G401.6 (cell line): ENCODE data around the gene UGT1A7.
"Not testable (repeated sequence)": the region's sequence is repeated elsewhere in the genome, so short reads cannot be mapped to it uniquely, and the experiment has no call there.

Source experiments
- FAIRE-seq: peaks from 2 replicates; lab custom pipeline; 2012; peaks lifted over from hg19 to GRCh38; lab: Jason Lieb, UNC

Gene UGT1A7

DNA sequence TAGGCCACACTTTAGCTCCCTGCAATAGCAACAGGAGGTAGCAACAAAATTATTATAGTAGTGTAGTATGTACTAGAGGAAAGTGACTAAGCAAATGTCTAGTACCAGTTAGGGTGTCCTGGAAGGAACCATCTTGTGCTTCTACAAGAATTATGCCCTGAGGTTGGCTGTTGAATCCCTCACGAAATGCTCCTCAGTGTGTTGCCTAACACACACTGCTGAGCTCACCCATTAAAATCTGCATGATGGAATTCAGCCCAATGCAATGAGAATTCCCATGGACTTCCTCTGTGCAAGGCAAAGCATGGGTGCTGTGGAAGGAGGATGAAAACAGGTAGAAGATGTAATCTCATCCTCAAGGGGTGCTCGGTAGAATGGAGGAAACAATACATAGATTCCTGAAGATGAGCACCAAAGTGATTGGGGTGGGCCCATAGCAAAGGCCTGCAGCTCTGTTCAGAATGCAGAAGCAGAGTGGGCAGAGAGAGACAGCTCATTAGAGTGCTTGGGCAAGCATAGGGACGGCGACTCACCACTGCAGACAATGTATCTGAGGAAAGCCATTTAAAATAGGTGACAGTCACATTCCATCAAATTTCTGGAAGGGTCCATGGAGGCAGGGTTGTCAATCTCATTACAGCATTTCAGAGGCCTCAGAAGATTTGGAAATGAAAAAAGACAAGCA lies 1.2 kb upstream of the UGT1A7 start:
- no peak for FAIRE-seq

DNA sequence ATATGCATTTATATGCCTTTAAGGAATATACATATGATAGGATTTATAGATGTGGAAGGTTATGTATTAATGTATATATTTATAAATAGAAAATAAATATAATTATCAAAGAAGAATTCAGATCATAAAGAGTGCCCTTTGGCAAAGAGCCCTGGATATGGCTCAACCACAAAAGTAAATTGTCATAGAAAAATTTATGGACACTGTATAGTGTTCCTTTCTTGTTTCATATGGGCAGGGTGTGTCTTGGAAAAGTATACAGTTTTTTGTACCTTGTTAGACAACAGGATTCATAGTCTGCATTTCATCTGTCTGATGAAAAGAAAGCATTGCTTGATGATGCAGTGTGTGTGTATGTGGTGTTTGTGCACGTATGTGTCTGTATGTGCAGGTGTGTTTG lies 2.9 kb downstream of the UGT1A7 start:
- FAIRE-seq, result peak; percentile 17

DNA sequence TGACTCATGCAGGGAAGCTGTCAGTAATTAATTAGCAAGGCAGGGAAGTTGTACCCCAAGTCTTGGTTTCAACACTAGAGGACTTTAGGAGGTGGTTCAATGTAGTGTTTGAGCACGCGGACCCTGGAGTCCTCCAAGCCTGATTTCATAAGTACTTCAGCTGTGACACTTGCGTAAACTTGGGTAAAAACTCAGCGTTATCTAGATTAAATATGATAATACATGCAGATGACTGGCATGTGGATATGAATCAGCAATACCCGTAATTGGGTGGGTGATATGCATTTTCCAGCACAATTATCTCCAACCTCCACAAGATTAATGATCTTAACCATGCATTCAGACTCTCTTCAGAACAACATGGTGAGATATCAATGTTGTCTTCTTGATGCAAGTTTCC lies 5.2 kb downstream of the UGT1A7 start:
- no peak for FAIRE-seq

DNA sequence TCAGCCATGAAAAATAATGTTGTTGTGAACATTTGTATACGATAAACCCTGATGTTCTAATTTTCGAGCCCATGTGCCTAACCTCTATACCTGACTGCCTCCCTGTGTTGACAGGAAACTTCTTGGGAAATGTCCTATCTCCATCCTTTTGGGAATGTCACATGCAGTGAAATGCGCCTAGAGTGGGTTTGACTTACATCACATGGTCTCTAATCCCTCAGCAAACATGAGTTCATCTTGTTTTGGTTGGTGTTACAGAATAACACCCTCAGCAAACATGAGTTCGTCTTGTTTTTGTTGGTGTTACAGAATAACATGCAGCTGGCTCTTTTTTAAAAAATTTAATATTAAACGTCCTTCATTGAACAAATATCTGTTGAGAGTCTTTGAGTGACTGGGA lies 6.6 kb downstream of the UGT1A7 start:
- no peak for FAIRE-seq

DNA sequence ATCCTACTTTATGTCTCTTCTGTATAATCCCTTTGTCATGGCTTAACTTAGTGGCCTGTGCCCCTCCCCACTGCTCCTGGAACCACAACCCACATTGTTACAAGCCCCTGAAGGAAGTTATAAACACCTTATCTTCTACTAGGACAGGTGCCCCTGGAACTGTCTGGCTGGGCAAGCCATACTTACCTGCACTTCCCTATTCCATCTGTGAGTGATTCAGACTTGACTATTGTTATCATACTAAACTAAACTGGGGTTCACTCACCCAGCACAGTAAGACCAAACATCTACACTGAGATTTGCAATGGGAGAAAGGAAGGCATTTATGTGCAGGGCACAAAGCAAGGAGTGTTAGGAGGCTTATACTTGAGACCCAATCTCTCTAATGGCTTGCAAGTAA lies 7.3 kb downstream of the UGT1A7 start:
- no peak for FAIRE-seq

DNA sequence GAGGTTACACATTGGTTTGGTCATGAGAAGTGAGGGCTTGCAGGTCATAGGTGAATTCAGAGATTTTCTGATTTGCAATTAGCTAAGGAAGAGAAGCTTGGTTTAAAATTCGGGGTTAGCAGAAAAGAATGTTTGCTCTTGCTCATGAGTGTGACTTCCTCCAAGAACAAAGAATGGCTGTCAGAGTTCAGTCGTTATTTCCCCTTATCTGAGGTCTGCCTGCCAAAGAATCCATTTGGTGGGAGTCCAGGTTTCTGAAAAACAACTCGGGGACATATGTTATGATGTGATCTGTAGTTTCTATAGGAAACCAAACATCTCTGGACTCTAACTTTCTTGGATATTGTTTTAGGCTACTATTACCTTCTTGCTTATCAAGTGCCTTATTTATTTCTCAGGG lies 7.8 kb downstream of the UGT1A7 start:
- FAIRE-seq, result no peak

DNA sequence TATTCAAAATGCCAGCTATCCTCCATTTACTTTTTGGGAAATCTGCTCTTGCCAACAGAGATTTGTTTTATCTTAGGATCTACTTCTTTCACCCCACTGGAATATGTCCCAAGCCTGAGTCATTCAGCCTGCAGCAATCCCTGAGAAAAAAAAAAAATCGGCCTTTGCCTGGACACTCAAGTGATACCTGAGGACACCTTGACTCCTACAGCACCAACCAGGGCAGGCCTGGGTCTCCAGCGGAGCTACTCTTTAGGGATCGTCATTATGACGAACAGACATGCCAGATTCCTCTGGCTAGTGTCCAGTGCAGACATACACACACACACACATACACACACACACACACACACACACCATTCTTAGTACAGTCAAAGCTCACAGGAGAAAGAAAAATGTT lies 8.7 kb downstream of the UGT1A7 start:
- FAIRE-seq, result no peak

DNA sequence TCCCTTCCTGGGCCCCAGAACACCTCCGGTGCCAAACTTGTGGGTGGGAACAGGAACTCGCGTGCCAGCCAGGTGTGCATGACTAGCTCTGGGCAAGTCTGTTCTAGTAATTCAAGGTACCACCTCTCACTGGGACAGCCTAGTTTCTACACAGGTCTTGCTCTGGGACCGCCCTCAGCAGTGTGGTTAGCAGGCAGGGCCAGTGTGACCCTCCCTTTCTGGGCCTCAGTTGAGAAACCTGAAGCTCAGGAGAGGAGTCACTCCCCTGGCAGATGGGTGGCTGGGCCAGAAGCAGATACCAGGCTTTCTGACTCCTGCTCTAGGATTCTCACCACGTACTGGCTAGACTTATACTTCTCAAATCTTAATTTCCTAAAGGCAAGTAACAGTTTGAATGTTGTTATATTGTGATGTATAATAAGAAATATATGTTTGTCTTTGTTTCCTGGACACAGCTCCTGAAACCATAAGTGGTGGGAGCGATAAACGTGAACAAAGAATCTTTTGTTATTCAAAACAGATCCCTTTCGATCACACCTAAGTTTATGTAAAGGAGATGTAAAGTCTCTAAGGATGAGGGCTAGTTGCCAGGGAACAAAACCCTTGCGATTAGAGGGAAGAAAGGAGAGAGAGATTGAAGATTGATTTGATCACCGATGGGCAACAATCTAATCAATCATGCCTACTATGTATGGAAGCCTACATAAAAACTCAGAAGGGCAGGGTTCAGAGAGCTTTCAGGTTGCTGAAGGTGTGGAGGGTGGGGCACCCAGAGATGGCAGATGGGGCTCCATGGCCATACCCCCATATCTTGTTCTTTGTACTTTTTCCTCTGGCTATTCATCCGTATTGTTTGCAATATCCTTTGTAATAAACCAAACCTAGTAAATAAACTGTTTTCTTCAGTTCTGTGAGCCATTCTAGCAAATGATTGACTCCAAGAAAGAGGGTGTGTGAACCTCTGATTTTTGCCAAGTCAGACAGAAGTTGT lies 10.0 kb downstream of the UGT1A7 start:
- FAIRE-seq, result no peak

DNA sequence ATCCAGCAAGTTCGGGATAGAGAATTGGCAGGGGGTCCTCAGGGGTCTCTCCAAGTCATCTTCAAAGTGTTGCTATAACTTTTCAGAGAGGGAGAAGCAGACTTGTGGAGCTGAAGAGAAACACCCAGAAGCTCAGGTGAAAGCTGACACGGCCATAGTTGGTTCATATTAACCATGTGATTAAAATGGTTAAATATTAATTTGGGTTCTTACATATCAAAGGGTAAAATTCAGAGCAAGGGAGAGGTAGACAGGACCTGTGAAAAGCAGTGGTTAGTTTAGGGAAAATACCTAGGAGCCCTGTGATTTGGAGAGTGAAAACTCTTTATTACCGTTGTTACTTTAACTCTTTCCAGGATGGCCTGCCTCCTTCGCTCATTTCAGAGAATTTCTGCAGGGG lies 10.9 kb downstream of the UGT1A7 start, which contains the start of gene UGT1A6:
Gene UGT1A6 (plus strand): TSS at position 243 of the 400 bp plus-strand sequence. CDS start 115 bp downstream, at position 358.
- FAIRE-seq, result no peak

DNA sequence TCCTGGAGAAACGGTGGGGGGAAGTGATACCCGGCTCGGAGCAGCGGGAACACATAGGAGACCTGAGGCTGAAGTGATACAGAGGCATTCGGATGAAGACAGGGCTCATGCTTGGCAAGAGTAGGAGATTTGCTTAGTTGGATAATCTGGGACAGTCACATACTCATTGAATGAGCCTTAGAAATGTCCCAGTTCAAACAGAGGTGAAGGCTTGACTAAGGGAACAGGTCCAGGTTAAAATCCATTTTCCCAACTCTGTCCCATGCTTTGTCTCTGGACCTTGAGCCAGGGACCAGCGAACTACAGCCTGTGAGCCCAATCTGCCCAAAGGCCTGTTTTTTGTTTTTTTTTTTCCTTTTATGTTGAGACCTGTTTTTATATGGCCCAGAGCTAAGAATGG lies 12.3 kb downstream of the UGT1A7 start:
- no peak for FAIRE-seq

DNA sequence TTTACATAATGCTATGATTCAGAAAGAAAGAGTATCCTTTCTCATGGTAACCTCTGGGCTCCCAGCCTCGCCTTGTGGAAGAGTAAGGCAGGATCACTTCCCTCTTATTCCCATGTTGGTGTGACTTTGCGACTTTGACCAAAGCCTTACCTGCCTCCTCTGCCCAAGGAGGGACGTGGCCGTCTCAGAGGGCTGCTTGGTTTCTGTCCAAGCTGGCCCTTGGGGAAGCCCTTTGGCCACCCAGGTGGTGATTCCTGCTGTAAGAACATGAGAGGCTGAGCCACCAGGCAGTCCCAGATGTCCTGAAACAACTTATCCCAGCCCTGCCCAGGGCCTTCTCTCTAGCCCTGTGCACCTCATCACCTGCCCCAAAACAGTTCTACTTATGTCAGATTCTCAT lies 17.0 kb downstream of the UGT1A7 start:
- FAIRE-seq, result no peak

DNA sequence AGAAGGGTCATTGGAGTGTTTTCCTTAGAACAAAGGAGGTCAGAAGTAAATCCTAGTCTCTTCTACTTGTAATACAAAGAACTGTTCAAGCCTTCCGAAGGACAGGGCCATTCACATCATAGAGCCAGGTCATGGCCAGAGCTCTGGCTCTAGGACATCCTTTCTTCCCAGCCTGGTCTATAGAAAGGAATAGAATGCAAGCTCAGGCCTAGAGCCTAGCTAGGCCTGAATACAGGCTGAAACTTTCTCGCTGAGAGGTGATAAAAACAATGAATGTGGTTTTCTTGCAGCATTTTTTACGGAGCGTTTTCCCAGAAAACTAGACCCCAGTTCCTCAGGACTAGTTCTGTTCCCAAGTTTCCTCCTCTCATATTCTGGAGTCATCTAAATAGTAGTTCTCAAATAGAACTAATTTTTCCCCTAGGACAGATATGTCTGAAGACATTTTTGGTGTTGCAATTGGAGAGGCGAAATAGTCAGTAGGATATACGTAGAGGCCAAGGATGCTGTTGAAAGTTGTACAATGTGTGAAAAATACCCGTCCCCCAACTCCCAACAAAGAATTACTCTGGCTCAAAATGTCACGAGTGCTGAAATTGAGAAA lies 17.8 kb downstream of the UGT1A7 start:
- FAIRE-seq, result no peak

DNA sequence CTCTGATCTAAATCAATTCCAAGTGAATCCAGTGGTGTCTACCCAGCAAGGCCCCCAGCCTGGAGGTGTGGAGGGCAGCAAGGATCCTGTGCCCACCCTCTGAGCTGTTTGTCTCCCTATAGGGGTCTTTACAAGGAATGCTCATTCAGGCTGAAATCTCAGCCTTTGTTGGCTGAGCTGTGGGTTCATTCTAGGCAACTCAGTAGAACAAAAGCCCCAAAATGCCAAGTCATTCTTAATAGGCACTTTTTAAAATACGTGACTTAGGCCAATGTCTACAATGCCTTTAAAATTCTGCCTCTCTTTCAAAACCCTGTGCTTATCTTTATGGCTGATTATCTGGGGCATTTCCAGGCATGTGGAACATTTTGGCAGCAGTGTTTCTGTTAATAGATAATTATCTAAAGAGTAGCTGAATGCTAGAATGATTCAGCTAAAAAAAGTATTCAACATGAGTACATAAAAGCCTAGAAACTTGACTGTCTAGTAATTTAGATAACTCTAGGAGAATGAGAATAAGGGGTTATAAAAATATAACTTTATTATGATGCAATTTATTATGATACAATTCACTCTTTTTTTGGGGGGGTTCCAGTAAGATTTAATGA lies 18.4 kb downstream of the UGT1A7 start:
- FAIRE-seq, result no peak

DNA sequence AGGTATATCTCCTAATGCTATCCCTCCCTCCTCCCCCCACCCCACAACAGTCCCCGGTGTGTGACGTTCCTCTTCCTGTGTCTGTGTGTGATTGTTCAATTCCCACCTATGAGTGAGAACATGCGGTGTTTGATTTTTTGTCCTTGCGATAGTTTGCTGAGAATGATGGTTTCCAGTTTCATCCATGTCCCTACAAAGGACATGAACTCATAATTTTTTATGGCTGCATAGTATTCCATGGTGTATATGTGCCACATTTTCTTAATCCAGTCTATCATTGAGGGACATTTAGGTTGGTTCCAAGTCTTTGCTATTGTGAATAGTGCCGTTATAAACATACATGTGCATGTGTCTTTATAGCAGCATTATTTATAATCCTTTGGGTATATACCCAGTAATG lies 19.1 kb downstream of the UGT1A7 start:
- FAIRE-seq, result not testable (repeated sequence)

DNA sequence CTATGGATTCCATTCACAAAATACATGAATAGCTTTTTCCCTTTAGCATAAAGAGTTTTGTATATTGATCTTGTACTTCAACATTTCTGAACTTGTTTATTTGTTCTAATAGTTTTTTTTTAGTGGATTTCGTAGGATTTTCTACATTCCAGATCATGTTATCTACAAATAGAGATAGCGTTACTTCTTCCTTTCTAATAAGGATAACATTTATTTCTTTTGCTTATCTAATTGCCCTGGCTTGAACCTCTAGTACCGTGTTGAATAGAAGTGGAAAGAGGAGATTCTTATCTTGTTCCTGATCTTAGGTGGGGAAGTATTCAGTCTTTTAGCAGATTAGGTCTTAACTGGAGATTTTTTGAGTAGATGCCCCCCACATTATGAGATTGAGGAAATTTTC lies 20.5 kb downstream of the UGT1A7 start:
- FAIRE-seq, result no peak

DNA sequence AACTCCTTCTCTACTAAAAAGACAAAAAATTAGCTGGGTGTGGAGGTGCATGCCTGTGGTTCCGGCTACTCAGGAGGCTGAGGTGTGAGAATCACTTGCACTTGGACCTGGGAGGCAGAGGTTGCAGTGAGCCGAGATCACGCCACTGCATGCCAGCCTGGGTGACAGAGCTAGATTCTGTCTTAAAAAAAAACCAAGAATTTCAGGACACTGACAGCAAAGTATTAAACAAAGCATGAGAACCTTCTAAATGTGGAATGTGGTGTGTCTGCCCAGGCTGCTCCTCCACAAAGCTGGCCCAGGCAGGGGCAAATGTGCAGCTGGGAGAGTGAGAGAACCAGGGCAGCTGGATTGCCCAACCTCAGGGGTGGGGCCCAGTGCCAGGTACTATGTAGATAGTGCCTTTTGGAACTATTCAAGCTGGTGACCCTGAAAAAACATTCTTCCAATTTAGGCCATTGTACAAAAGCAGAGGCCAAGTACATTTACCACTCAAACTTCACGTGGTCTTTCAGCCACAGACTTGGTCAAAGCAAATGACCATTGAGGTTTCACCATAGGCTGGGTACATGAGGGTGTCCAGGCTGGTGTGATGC lies 24.3 kb downstream of the UGT1A7 start:
- FAIRE-seq, result no peak

DNA sequence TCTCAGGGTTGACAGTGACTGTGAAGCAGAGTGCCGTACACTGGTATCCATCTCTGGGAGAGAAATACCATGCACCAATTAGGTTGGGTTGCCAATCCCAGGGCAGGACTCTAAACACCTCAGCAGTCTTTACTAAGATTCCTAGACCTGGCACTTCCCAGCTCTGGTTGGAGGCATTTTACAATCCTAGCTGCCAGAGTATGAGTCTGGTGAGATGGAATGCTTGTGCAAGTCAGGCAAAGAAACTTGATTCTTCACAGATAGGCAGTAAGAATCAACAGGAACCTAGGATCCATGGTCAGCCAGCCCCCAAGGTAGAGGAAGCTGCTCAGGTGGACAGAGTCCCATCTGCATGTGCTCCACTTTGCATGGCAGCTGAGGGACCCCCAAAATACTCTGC lies 25.0 kb downstream of the UGT1A7 start:
- FAIRE-seq, result no peak

DNA sequence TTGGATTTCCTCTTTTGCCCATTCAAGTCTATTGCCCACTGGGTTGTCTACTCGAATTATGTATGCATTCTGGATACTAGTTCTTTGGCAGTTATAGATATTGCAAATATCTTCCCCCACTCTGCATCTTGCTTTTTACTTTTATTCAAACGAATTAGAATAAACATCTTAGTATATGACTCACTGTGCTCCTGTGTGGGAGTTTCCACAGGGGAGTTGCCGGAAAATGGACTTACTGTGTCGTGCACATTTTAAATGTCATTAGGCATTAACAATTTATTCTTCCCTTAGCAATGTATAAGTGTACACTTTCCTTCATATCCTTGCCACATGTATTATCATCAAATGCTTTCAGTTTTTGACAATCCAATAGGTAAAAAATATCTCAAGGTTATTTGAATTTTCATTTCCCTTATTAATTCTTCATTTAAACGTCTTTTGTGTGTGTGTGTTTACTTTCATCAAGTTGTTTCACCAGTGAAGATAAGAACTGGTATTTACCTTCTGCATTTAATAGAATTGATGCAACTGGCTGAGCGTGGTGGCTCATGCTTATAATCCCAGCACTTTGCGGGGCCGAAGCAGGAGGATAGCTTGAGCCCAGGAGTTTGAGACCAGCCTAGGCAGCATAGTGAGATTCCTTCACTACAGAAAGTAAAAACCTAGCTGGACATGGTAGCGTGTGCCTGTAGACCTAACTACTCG lies 26.4 kb downstream of the UGT1A7 start:
- no peak for FAIRE-seq

DNA sequence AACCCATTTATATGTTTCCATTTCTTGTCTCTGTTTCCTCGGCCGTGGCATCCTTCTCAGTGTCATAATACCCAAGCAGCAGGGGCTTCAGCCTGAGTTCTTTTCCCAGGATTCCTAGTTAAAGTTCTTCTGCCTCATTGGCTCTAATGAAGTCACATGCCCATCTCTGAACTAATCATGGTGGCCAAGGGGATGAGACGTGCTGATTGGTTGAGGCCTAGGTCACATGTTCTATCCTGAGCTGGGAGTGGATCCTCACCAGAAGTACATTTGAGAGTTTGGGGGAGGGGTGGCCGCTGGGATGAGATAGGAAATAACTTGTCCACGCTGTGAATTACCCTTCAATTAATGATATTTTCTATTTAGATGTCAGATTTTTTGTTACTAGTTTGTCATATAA lies 27.2 kb downstream of the UGT1A7 start:
- no peak for FAIRE-seq

DNA sequence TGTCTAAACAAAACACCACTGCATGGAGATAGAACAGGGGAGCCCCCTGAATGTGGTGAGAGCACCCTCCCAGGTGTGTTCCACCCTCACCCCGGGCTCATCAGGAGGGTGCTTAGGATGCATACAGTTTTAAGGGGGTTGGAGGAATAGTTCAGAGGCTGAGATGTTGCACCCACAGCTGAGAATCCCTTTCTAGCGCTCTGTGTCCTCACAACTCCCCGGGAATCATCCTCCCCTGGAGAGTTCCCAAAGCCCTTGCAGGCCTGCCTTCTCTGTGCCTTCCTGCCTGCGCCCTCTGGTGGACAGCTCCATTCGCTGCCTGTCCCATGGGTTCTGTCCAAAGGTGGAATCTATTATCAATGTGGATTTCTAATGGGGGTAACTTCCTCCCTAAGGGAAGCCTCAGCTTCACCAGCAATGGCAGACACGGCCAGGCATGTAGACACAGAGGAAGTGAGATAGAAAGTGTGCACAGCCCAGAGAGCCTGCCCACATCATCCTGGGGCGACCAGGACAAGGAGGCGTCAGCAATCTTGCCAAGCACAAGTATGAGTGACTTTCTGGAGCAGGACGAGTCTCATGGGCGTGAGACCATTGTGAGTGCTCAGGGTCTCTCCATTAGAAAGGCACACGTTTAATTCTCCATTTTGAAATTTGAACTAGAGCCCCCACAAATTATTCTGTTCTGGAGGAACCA lies 29.8 kb downstream of the UGT1A7 start:
- no peak for FAIRE-seq
